Vagina (tissue), 2 donors: ENCODE measurements around the gene RPP38. TPM values are rescaled to one million over a fixed set of nuclear protein-coding genes. Genes with fewer than 3 reads are reported as not detected.
A peak's percentile ranks its signal among the peaks of the same experiment; 100 is the strongest.

Experiments used
- DNase-seq, 2 donors: peaks; one replicate each; pipeline ENCODE4 v3.0.0-alpha.2; 2017; ENCODE audit errors: extremely low spot score in 2 of 2
- H3K27ac ChIP-seq: fragments of 200-600 bp; sonication (generic); one replicate; pipeline ENCODE4 v1.5.1; 2019
- H3K27me3 ChIP-seq: fragments of 200-600 bp; sonication (generic); one replicate; pipeline ENCODE4 v1.5.1; 2019
- H3K36me3 ChIP-seq, 2 donors: fragments of 200-600 bp; sonication (generic); one replicate each; pipeline ENCODE4 v1.5.1; 2017 to 2019
- H3K4me1 ChIP-seq: fragments of 200-600 bp; sonication (generic); one replicate; pipeline ENCODE4 v1.5.1; 2019
- H3K4me3 ChIP-seq, 2 donors: fragments of 200-600 bp; sonication (generic); 1 replicate in 1 of 2; 2 replicates in 1 of 2; pipeline ENCODE4 v1.5.1; 2016 to 2019
- H3K9me3 ChIP-seq: fragments of 200-600 bp; sonication (generic); one replicate; pipeline ENCODE4 v1.5.1; 2019
- POLR2A ChIP-seq, 2 donors: fragments of 450-650 bp; IDR thresholded peaks; one replicate each; pipeline ENCODE4 v1.6.1; 2017; ENCODE audit warnings: antibody characterized with exemption in 2 of 2, mild to moderate bottlenecking in 2 of 2, moderate library complexity in 2 of 2
- POLR2AphosphoS5 ChIP-seq, 2 donors: sonication (generic); formaldehyde crosslinking; IDR thresholded peaks; one replicate each; pipeline ENCODE4 v1.9.0; 2017; ENCODE audit warnings: antibody characterized with exemption in 2 of 2, mild to moderate bottlenecking in 2 of 2, low read depth in 1 of 2; ENCODE audit not compliant: insufficient read depth in 1 of 2
- intact Hi-C: fragments of 100-400 bp; cut with DNase I; formaldehyde crosslinking; loops from one replicate; pipeline ENCODE4 v1.15.1; 2023
- total RNA-seq: library from RNA; depleted of rRNA; stranded (reverse); fragments of >200 nt; gene quantifications from one replicate; pipeline ENCODE4 v1.2.3, GENCODE V29; 2016
- TF ChIP-seq, protein P1 (sequence below), 3 experiments: fragments of 450-650 bp in 2 of 3; fragments of 200-600 bp in 1 of 3; sonication (generic) in 1 of 3; IDR thresholded peaks; one replicate each; pipeline ENCODE4 v1.5.1; 2017 to 2019; ENCODE audit warnings: antibody characterized with exemption in 3 of 3, mild to moderate bottlenecking in 2 of 3, moderate library complexity in 2 of 3

Gene RPP38, protein sequence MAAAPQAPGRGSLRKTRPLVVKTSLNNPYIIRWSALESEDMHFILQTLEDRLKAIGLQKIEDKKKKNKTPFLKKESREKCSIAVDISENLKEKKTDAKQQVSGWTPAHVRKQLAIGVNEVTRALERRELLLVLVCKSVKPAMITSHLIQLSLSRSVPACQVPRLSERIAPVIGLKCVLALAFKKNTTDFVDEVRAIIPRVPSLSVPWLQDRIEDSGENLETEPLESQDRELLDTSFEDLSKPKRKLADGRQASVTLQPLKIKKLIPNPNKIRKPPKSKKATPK
- total RNA-seq: 14.2 TPM

DNA sequence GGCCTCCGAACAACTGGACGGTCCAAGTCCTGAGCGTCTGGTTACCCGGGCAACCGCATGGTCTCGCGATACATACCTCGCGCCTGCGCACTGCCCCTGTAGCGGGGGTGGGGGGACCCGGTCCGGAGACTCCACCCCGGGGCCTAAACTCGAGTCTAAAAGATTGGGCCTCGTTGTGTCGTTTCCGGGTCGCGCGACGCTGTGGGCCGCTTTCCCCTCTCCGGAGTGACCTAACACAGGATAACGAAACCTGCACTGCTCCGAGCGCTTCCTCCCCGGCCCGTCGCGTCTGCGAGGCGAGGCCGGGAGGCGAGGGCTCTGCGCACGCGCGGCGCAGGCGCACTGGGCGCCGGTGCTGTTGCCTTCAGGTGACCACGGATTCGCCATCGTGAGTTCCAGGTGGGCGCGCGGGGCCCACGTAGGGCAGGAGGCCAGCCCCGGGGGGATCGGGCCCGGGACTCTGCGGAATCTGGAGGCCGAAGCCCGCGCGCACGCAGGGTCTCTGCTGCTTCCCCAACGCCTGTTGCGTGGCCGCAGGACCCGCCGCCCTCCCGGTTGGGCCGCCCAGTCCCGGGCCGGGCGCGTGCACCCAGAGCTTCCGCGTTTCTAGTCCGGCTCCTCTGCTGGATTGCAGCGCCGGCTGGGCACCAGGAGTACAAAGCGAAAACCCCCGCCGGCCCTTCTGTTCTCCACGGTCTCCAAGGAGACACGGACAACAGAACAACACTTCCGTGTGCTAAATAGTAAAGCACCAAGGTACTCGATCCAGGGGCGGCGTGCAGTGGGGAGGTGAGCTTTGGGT, at the start of gene RPP38:
Gene RPP38, plus strand, starts transcription at position 345 of the 802 bp plus-strand sequence. CDS start 5,960 bp downstream, outside the sequence.
- Histone ChIP-seq H3K4me1 (peaks cover 36% of the 10 kb centered on the region), H3K27ac (peak within 1 kb of the TSS; percentile 93), H3K4me3 (peak within 1 kb of the TSS; percentile 77 to 92), H3K9me3 (no peaks in the 10 kb centered on the region), H3K27me3 (no peaks in the 10 kb centered on the region), H3K36me3 (peaks cover 0 to 8% of the 10 kb centered on the region in 2 donors)
- intact Hi-C loops: loop anchor here (10.0 kb wide), 1 partner anchor 142 kb away; the partner anchor contains the start of genes DCLRE1C and MEIG1
- peak; percentile 82 to 85 for TF ChIP-seq POLR2AphosphoS5 (IDR thresholded peaks at IDR 0.05; ENCODE audit: insufficient read depth in 1 of 2, low read depth in 1 of 2)
- no peak for TF ChIP-seq POLR2A (IDR thresholded peaks at IDR 0.05)
- TF ChIP-seq, protein P1, sequence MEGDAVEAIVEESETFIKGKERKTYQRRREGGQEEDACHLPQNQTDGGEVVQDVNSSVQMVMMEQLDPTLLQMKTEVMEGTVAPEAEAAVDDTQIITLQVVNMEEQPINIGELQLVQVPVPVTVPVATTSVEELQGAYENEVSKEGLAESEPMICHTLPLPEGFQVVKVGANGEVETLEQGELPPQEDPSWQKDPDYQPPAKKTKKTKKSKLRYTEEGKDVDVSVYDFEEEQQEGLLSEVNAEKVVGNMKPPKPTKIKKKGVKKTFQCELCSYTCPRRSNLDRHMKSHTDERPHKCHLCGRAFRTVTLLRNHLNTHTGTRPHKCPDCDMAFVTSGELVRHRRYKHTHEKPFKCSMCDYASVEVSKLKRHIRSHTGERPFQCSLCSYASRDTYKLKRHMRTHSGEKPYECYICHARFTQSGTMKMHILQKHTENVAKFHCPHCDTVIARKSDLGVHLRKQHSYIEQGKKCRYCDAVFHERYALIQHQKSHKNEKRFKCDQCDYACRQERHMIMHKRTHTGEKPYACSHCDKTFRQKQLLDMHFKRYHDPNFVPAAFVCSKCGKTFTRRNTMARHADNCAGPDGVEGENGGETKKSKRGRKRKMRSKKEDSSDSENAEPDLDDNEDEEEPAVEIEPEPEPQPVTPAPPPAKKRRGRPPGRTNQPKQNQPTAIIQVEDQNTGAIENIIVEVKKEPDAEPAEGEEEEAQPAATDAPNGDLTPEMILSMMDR (IDR thresholded peaks at IDR 0.05): no peak
- peak in 1 of 2 donors; percentile 96 for DNase-seq

DNA sequence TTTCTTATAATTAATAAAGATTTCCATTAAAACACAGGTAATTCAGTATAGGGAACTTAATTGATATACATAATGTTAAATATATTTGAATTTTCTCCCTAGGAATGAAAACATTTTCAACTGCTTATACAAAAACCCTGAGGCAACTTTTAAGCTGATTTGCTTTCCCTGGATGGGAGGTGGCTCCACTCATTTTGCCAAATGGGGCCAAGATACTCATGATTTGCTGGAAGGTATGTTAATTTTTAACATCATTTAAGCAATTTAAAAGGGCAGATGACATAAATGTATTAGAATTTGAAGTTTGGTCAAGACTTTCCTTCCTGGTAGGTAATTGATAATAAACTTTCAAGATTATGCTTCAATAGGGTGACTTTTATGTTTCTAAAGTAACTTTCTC, 47.6 kb upstream of the RPP38 start:
- Histone ChIP-seq H3K9me3 (no peaks in the 10 kb centered on the region), H3K4me1 (no peaks in the 10 kb centered on the region), H3K4me3 (no peak overlapping the region), H3K27ac (no peak overlapping the region), H3K36me3 (no peaks in the 10 kb centered on the region), H3K27me3 (no peaks in the 10 kb centered on the region)
- no peak for DNase-seq
- TF ChIP-seq POLR2A (IDR thresholded peaks at IDR 0.05) (no peak), POLR2AphosphoS5 (IDR thresholded peaks at IDR 0.05; ENCODE audit: insufficient read depth in 1 of 2, low read depth in 1 of 2) (no peak)
- TF ChIP-seq, protein P1 (IDR thresholded peaks at IDR 0.05): no peak
- intact Hi-C loops: no loop called here

DNA sequence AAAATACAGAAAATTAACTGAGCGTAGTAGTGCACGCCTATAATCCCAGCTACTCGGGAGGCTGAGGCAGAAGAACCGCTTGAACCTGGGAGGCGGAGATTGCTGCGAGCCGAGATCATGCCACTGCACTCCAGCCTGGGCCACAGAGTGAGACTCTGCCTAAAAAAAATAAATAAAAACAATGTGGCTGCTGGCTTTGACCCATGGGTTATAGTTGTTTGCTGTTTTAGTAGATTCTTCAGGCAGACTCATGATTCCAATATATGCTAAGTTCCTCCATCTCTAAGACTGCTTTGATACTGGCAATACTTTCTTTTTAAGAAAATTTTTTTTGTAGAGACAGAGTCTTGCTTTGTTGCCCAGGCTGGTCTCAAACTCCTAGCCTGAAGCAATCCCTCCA, 45.0 kb upstream of the RPP38 start:
- H3K4me1 ChIP-seq: no peaks in the 10 kb centered on the region
- no peaks in the 10 kb centered on the region for H3K27me3 ChIP-seq
- TF ChIP-seq, protein P1 (IDR thresholded peaks at IDR 0.05): no peak
- TF ChIP-seq POLR2A (IDR thresholded peaks at IDR 0.05) (no peak), POLR2AphosphoS5 (IDR thresholded peaks at IDR 0.05; ENCODE audit: insufficient read depth in 1 of 2, low read depth in 1 of 2) (no peak)
- no peak for DNase-seq
- no peak overlapping the region for H3K27ac ChIP-seq
- no peaks in the 10 kb centered on the region for H3K36me3 ChIP-seq
- H3K4me3 ChIP-seq: no peak overlapping the region
- intact Hi-C loops: no loop called here
- H3K9me3 ChIP-seq: no peaks in the 10 kb centered on the region

DNA sequence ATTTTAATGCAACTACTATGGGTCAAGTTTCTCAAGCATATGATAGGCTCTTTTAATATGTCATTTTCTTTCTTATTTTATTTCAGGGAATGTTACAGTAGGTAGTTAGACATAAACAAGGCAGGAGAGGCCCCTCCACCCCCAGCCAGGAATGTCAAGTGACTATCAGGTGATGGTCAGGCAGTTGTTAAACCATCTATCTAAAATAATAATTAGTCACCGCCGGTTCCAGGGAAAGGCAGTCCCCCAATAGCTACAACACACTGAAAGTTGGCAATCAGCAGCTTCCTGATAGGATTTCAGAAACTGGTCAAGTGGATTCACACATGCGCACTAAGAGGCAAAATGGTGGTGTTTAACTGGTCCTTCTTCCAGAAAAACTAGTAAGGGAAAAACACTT, 44.1 kb upstream of the RPP38 start:
- Histone ChIP-seq H3K4me1 (no peaks in the 10 kb centered on the region), H3K27ac (no peak overlapping the region), H3K36me3 (no peaks in the 10 kb centered on the region), H3K9me3 (no peaks in the 10 kb centered on the region), H3K4me3 (no peak overlapping the region), H3K27me3 (no peaks in the 10 kb centered on the region)
- DNase-seq: no peak
- intact Hi-C loops: no loop called here
- TF ChIP-seq POLR2AphosphoS5 (IDR thresholded peaks at IDR 0.05; ENCODE audit: insufficient read depth in 1 of 2, low read depth in 1 of 2) (no peak), POLR2A (IDR thresholded peaks at IDR 0.05) (no peak)
- TF ChIP-seq, protein P1 (IDR thresholded peaks at IDR 0.05): no peak
